ENCODE measurements around the gene DUSP7.

DNA sequence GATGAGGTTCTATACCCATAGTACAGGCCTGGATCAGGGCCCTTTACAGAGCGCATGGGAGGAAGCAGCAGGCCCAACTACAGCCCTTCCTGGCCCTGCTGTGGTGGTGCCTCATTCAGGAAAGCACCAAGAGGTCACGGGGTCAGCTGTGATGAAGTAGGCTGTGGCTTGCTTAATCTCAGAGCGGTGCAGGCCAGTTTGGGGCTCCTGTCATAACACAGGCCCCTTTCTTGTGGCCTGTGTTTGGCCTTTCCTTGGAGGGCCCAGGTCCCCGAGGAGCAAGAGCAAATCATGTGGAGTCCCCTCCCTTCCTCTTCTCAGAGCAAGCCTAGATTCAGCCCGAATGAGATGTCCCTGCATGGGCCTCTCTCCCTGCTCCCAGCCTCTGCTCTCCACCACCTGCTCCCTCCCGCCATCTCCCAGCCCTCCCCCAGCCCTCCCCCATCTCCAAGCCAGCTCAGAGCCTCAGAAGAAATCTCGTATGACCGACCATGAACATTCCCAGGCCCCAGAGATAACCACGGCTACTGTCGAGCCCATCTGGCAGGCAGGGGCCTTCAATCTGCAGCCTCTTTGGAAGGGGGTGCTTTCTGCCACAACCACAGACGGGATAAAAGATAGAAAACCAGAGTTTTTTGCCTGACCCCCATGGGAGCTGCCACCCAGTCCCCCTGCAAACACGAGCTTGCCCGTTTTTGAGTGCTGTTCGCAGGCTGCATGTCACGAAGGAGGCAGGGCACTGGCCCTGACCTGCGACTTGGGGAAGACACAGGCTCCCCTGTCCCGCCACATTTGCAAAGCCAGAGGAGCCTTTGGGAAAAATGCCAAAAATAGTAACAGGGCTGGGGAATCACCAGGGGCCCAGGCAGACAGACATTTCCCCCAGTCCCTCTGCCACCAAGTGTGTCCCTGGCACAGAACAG, 32.3 kb upstream of the DUSP7 start:
- TF ChIP-seq EP300 (IDR thresholded peaks at IDR 0.05; ENCODE audit: low read depth) (no peak), CTCF (IDR thresholded peaks at IDR 0.05) (no peak)

All from transverse colon (tissue), 3 donors.